HEK293 (cell line): ENCODE results near the gene C1orf94.

Experiments used
- CTCF ChIA-PET: fragments of 350-600 bp; formaldehyde crosslinking; extraction: SDS; loops from one replicate; lab custom pipeline; 2021; ENCODE audit warnings: antibody characterized with exemption; lab: Yijun Ruan, JAX
- POLR2A ChIA-PET: fragments of 300-600 bp; formaldehyde crosslinking; extraction: SDS; loops from one replicate; lab custom pipeline; 2020; ENCODE audit warnings: antibody characterized with exemption, inconsistent platforms; lab: Yijun Ruan, JAX
- H3K27ac ChIP-seq: fragments of 200-500 bp; sonication (Bioruptor generic); 2 replicates; pipeline ENCODE4 v1.5.1; 2014; ENCODE audit warnings: low read depth, low read length, control low read depth, inconsistent platforms; ENCODE audit errors: extremely low read depth
- H3K36me3 ChIP-seq, 2 experiments: fragments of 200-500 bp in 1 of 2; sonication (Bioruptor generic) in 1 of 2; 1 replicate in 1 of 2; 2 replicates in 1 of 2; pipeline ENCODE4 v1.5.1; 2014 to 2017; ENCODE audit warnings: inconsistent platforms in 2 of 2, low read length in 2 of 2; ENCODE audit not compliant: control insufficient read depth in 2 of 2, insufficient read depth in 1 of 2
- H3K4me1 ChIP-seq: fragments of 200-500 bp; sonication (Bioruptor generic); 2 replicates; pipeline ENCODE4 v1.5.1; 2014; ENCODE audit warnings: mild to moderate bottlenecking, low read length, inconsistent platforms; ENCODE audit not compliant: control insufficient read depth, insufficient read depth
- H3K4me3 ChIP-seq: 2 replicates; pipeline ENCODE4 v1.5.1; 2011; ENCODE audit warnings: low read depth, mild to moderate bottlenecking, control low read depth, low read length, moderate library complexity
- H3K9me3 ChIP-seq: fragments of 200-500 bp; sonication (Bioruptor generic); 2 replicates; pipeline ENCODE4 v1.5.1; 2014; ENCODE audit warnings: low read depth, low read length, inconsistent platforms; ENCODE audit not compliant: control insufficient read depth, insufficient read depth
- BCL11A ChIP-seq: fragments of 450-650 bp; formaldehyde crosslinking; IDR thresholded peaks from 2 replicates; pipeline ENCODE4 v1.5.1; 2016; ENCODE audit warnings: low read depth, missing biosample characterization, missing genetic modification characterization
- MZF1 ChIP-seq: fragments of 450-650 bp; formaldehyde crosslinking; IDR thresholded peaks from 2 replicates; pipeline ENCODE4 v1.5.1; 2017; ENCODE audit warnings: missing biosample characterization, missing genetic modification characterization, borderline replicate concordance
- PRDM2 ChIP-seq: fragments of 450-650 bp; formaldehyde crosslinking; IDR thresholded peaks from 2 replicates; pipeline ENCODE4 v1.5.1; 2016; ENCODE audit warnings: missing biosample characterization, missing genetic modification characterization, borderline replicate concordance
- REST ChIP-seq: fragments of 450-650 bp; formaldehyde crosslinking; IDR thresholded peaks from 2 replicates; pipeline ENCODE4 v1.5.1; 2016; ENCODE audit warnings: missing biosample characterization, missing genetic modification characterization
- TSHZ1 ChIP-seq: fragments of 450-650 bp; formaldehyde crosslinking; IDR thresholded peaks from 2 replicates; pipeline ENCODE4 v1.5.1; 2016; ENCODE audit warnings: missing biosample characterization, missing genetic modification characterization, borderline replicate concordance
- ZBTB6 ChIP-seq: fragments of 450-650 bp; formaldehyde crosslinking; IDR thresholded peaks from 2 replicates; pipeline ENCODE4 v1.5.1; 2017; ENCODE audit warnings: missing biosample characterization, missing genetic modification characterization
- ZNF146 ChIP-seq: fragments of 450-650 bp; formaldehyde crosslinking; IDR thresholded peaks from 2 replicates; pipeline ENCODE4 v1.5.1; 2016; ENCODE audit warnings: missing biosample characterization, missing genetic modification characterization
- ZNF214 ChIP-seq: fragments of 450-650 bp; formaldehyde crosslinking; IDR thresholded peaks from 2 replicates; pipeline ENCODE4 v1.5.1; 2017; ENCODE audit warnings: missing biosample characterization, mild to moderate bottlenecking, missing genetic modification characterization, borderline replicate concordance
- ZNF354C ChIP-seq: fragments of 450-650 bp; formaldehyde crosslinking; IDR thresholded peaks from 2 replicates; pipeline ENCODE4 v1.5.1; 2016; ENCODE audit warnings: missing biosample characterization, missing genetic modification characterization, low read depth, borderline replicate concordance
- ZNF580 ChIP-seq: fragments of 450-650 bp; formaldehyde crosslinking; IDR thresholded peaks from 2 replicates; pipeline ENCODE4 v1.5.1; 2016; ENCODE audit warnings: missing biosample characterization, missing genetic modification characterization
- ZNF624 ChIP-seq: fragments of 450-650 bp; formaldehyde crosslinking; IDR thresholded peaks from 2 replicates; pipeline ENCODE4 v1.5.1; 2017; ENCODE audit warnings: missing biosample characterization, missing genetic modification characterization
- ZNF747 ChIP-seq: fragments of 450-650 bp; formaldehyde crosslinking; IDR thresholded peaks from 2 replicates; pipeline ENCODE4 v1.5.1; 2016; ENCODE audit warnings: missing biosample characterization, missing genetic modification characterization
- ZNF76 ChIP-seq: fragments of 450-650 bp; formaldehyde crosslinking; IDR thresholded peaks from 2 replicates; pipeline ENCODE4; 2016; ENCODE audit warnings: low read depth, missing biosample characterization, missing genetic modification characterization, borderline replicate concordance
- ZNF776 ChIP-seq: fragments of 450-650 bp; formaldehyde crosslinking; IDR thresholded peaks from 2 replicates; pipeline ENCODE4 v1.5.0; 2017; ENCODE audit warnings: missing biosample characterization, missing genetic modification characterization, borderline replicate concordance
- ZNF791 ChIP-seq: fragments of 450-650 bp; formaldehyde crosslinking; IDR thresholded peaks from 2 replicates; pipeline ENCODE4 v1.5.1; 2016; ENCODE audit warnings: missing biosample characterization, missing genetic modification characterization

Gene C1orf94

GRCh38 chr1:34137411-34137810 is 39.3 kb upstream of the C1orf94 start:
- no peak overlapping the region for H3K27ac ChIP-seq
- CTCF ChIA-PET, result interaction anchor here (0.6 to 1.0 kb wide), 4 partner anchors 15 to 504 kb away, joined by 3 to 4 read pairs (median 4); no protein-coding TSS in a partner anchor
- no peaks in the 10 kb centered on the region for H3K9me3 ChIP-seq
- no peaks in the 10 kb centered on the region for H3K4me1 ChIP-seq
- H3K4me3 ChIP-seq, result no peak overlapping the region
- no peak for TF ChIP-seq ZNF146 (tag by site-specific recombination)
- TF ChIP-seq ZNF580 (tag by site-specific recombination), result no peak
- TF ChIP-seq ZNF747 (tag by site-specific recombination), result no peak
- no peak for TF ChIP-seq ZNF776 (tag by site-specific recombination)
- TF ChIP-seq PRDM2 (tag by site-specific recombination), result no peak
- TF ChIP-seq ZNF214, result no peak
- no peak for TF ChIP-seq REST (tag by site-specific recombination)
- no peak for TF ChIP-seq ZBTB6 (tag by site-specific recombination)
- no peak for TF ChIP-seq ZNF76 (tag by site-specific recombination)
- TF ChIP-seq ZNF791 (tag by site-specific recombination), result no peak
- POLR2A ChIA-PET, result no interaction called here
- H3K36me3 ChIP-seq, result no peaks in the 10 kb centered on the region

- Histone ChIP-seq H3K4me3 (no peak overlapping the region), H3K9me3 (no peaks in the 10 kb centered on the region), H3K36me3 (no peaks in the 10 kb centered on the region), H3K4me1 (no peaks in the 10 kb centered on the region), H3K27ac (no peak overlapping the region)
- ChIA-PET CTCF (no interaction called here), POLR2A (no interaction called here)
- TF ChIP-seq ZNF354C (tag by site-specific recombination) (no peak), TSHZ1 (tag by site-specific recombination) (no peak), MZF1 (tag by site-specific recombination) (no peak), BCL11A (no peak), ZNF624 (tag by site-specific recombination) (no peak)
Observed at GRCh38 chr1:34140011-34140676, 36.6 kb upstream of the C1orf94 start.
